ENCODE measurements around the gene CXCL14.

The CXCL14 gene, protein sequence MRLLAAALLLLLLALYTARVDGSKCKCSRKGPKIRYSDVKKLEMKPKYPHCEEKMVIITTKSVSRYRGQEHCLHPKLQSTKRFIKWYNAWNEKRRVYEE

DNA sequence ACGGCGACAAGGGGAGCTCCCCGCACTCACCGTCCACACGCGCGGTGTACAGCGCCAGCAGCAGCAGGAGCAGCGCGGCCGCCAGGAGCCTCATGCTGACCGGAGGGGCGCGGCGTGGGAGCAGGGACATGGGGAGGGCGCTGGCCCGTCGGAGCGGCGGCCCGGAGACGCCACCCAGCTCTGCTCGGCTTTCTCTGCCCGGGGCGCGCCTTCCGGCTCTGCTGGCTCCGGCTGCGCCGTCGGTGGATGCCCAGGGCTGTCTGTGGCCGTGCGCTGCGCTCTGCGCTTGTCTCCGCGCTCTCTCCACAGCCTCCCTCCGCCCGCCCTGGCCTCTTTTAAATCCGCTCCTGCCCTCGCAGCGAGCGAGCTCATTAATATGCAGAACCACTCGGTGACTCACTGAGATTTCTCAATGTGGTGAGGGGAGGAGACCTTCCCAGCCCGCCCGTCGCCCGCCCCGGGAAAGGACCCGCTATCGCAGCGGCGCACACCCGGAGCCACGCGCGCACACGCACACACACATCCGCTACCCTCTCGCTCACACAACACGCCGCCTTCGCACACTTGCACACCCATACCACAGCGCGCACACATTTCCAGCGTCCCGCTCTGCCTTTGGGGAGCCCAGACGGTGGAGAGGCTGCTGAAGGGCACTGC, at the start of gene CXCL14:
Gene CXCL14, minus strand, starts transcription at position 307 of the 657 bp plus-strand sequence. Its CDS starts 213 bp downstream, at position 94.
- peak; percentile 35 for DNase-seq

GRCh38 chr5:135626636-135627035, 47.8 kb upstream of the CXCL14 start:
- DNase-seq, result no peak

- DNase-seq, result no peak
Measured at GRCh38 chr5:135625961-135626360, 47.2 kb upstream of the CXCL14 start.

- no peak for DNase-seq
Measured at GRCh38 chr5:135625486-135625885, 46.7 kb upstream of the CXCL14 start.

GRCh38 chr5:135625061-135625460, 46.3 kb upstream of the CXCL14 start:
- DNase-seq, result no peak

DNA sequence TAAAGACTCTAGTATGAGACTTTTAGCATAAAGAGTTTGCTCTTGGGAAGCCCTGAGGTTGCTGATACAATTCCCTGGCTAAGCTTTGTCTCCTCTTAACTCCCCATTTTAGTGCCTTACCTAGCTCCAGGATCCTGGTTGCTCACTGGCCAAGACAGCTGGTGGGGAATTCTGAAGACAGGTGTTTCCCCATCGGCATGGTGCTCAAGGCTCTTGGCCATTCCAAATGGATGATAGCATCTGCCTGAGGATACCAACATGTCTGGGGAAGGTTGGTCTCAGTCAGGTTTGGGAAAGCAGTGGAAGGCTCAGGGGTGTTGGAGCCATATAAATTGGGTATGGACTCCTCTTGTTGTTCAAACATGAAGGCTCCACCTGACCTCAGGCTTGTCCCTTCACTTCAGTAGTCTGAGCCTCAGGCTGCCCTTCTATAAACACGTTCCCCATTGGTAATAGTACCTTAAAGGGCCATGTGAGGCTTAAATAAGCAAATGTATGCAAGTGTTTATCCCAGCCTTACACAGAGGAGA, 44.5 kb upstream of the CXCL14 start:
- DNase-seq, result no peak

- DNase-seq, result no peak
Measured at GRCh38 chr5:135615581-135616260, 36.9 kb upstream of the CXCL14 start.

DNA sequence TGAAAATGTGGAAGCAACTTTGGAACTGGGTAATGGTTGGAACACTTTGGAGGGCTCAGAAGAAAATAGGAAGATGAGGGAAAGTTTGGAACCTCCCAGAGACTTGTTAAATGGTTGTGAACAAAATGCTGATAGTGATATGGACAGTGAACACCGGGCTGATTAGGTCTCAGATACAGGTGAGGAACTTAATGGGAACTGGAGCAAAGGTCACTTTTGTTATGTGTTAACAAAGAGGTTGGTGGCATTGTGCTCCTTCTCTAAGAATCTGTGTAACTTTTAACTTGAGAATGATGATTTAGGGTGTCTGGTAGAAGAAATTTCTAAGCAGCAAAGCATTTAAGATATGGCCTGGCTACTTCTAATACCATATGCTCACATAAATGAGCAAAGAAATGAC, 36.4 kb upstream of the CXCL14 start:
- no peak for DNase-seq

- DNase-seq, result no peak
Measured at GRCh38 chr5:135609981-135610380, 31.2 kb upstream of the CXCL14 start.

DNA sequence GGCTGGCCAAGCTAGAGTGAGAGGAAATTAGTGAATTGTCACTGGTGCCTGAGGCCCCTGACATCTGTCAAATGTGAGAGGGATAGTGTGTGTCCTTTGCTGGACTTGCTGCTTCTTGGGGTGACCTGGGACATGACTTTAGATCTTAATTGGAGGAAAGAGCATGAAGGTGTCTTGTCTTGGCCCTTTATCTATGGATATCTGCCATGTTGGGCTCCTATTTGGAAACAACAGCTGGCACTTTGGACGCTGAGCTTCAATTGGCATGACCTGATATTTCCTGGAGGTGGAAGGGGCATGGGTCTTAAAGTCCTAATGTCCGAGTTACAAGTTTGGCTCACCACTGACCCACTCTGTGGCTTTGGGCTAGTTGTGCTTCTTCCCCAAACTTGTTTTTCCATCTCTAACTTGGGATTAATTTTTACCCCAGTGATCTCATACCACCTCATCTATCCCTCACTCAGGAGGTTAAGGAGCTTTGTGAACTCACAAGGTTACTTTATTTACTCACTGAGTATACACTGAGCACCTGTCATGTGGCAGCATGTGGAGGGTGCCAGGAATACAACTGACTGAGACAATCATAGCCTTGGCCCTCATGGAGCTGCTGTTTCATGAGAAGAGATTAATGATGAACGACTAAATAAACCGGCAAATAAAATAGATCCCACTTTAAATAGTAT, 30.1 kb upstream of the CXCL14 start:
- DNase-seq, result no peak

DNA sequence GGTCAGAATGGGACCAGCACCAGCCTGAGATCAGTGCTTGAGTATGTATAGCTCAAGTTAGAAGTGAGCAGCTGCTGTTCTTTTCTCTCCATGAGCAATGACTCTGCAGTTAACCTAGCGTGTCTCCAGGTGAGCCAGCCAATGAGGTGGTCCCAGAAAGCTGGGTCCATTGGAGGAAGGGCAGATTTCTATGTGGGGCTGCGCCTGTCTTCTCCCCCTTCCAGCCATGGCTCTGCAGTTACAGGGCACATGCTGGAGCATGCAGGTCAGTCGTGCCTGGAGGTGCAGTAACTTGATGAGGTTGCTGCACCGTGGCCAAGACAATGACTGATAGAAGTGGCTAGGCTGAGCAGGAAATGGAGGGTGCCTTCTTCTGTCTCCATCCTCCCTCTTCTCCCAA, 29.6 kb upstream of the CXCL14 start:
- no peak for DNase-seq

DNA sequence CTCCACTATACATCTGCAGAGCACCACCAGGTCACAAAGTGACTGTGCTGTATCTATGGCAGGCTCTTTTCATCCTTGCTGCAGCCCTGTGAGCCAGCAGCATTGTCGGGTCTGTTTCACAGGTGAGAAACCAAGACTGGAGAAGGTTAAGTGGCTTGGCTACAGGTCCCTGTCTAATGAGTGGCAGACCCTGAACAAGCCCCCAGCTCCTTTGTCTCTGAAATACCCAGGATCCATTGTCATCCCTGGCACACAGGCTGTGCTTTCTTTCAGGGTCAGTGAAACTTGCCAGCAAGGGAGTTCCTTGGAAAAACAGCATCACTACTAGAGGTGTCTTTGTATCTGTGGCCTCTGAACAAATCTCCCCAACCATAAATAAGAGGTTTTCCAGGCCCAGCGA, 27.6 kb upstream of the CXCL14 start:
- DNase-seq, result no peak

- no peak for DNase-seq
Measured at GRCh38 chr5:135605221-135605620, 26.4 kb upstream of the CXCL14 start.

DNA sequence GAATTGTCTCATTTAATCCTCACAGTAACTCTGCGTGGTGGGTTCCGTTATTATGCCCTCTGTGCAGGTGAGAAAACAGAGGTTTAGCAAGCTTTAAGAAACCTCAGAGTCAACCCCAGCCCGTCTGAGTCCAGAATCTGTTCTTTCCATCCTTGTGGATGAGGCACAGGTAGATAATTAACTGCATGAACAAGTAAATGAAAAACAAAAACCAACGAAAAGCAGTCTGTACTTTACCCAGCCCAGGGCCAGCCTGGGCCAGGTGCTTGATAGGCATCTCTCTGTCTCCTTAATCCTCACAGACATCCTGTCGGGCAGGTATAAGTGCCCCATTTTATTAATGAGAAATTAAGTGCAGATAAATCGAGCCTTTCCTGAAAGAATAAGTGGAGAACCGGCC, 25.3 kb upstream of the CXCL14 start:
- DNase-seq, result no peak

GRCh38 chr5:135602882-135603721, 24.3 kb upstream of the CXCL14 start:
- no peak for DNase-seq

DNA sequence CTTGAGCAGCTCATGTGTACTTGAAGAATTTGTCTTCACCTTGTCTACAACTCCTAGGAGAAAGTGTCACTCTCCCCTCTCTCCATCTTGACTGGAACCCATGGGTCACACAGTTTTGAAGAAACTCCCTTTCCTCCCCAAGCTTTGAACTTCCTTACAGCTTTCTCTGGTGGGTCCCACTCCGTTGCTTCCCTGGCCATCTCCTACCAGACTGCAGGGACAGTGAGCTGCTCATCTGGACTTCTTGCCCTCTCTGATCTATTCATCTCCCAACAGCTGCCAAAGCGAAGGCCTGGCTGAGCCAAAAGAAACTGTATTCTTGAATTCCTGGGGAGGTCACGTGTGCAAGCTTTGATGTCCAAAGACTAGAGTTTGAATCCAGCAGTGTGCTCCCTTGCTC, 22.7 kb upstream of the CXCL14 start:
- no peak for DNase-seq

DNA sequence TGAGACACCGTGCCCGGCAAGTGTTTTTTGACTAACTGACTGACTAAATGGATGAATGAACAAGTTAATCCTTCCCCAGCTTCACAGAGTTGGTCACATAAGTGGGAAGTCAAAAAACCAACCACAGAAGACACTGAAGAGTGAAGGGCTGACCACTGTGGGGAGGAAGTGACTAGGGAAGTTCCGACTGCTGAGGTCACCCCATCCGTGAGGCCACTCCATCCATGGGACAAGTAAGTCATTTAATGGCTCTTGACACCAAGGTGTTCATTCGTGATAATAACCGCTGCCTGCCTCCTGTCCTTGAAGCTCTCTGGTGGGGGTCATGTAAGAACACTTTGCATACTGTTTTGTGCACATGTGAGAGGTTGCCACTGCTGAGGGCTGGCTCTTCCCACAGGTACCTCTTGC, 22.2 kb upstream of the CXCL14 start:
- DNase-seq, result no peak

DNA sequence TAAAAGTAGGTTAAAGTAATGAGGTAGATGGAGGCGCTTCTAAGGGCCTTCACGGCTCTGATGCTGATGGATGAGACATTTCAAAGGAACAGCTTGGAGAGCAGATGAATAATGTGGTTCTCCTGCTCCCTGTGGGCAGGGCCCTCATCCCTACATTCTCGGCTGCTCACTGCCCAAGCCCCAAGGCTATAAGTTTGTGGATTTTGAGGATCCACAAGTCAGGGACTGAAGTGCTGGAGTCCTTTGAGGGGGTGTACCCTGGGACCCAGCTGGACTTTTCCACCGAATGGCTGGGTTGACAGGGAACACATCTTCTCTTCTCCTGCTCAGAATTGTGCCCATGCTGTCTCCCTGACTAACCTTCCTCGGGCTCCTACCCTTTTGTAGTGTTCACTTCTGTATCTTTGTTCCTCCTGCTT, 21.4 kb upstream of the CXCL14 start:
- DNase-seq, result no peak

DNA sequence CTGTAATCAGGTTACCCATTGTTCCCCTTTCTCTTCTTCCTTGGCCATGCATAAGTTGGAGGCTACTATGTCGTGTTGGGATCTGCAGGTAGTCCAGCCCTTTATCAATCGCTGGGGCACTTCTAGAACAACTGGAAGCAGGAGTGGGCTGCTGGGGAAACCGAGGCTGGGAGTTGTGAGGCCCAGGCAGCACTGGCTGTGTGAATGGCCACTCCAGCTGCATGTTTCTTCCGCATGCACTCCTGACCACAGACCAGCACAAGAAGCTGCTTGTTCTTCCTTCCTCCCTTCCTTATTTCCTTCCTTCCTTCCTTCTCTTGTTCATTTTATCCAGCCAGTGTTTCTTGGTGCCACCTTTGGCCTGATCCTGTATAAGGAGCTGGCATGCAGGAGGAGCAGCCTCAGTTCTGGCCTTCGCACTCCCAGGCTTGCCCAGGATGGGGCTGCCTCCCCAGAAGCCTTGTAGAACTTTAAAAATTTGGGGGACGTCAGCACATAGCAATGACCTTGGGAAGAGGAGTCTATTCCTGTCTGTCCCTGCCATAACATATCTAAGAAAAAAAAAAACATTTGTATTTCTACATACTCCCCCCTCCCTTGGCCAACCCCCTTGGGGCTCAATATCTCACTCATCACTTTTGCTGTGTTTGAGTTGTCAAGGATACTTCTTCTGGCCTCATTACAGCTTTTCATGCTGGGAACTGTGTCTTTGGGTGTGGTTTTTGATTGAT, 20.8 kb upstream of the CXCL14 start:
- no peak for DNase-seq

- DNase-seq, result no peak
Measured at GRCh38 chr5:135598691-135599395, 20.1 kb upstream of the CXCL14 start.

- no peak for DNase-seq
Measured at GRCh38 chr5:135596788-135597187, 18.0 kb upstream of the CXCL14 start.
